ENCODE measurements around the gene HCFC1.
"Not testable (repeated sequence)": the region's sequence is repeated elsewhere in the genome, so short reads cannot be mapped to it uniquely, and the experiment has no call there.

HCFC1 gene

DNA sequence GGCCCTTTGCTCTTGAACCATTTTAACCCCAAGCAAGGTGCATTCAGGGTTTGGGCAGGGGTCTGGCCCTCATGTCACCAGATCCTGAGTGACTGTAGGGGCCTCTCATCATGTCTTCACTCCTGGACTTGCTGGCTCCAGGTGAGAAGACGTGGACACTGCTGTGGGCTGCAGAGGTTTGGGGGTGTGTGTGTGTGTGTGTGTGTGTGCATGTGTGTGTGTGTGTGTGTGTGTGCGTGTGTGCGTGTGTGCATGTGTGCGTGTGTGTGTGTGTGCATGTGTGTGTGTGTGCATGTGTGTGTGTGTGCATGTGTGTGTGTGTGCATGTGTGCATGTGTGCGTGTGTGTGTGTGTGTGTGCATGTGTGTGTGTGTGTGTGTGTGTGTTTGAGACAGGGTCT is 22.8 kb upstream of the HCFC1 start:
- H3K27me3 Mint-ChIP-seq; H3K9me3 Mint-ChIP-seq; H3K4me3 Mint-ChIP-seq; H3K36me3 Mint-ChIP-seq (ENCODE audit: insufficient read depth); ATAC-seq (replicated peaks); DNase-seq; H3K27ac Mint-ChIP-seq; H3K4me1 Mint-ChIP-seq (ENCODE audit: low read depth in 2 of 2): not testable (repeated sequence)

DNA sequence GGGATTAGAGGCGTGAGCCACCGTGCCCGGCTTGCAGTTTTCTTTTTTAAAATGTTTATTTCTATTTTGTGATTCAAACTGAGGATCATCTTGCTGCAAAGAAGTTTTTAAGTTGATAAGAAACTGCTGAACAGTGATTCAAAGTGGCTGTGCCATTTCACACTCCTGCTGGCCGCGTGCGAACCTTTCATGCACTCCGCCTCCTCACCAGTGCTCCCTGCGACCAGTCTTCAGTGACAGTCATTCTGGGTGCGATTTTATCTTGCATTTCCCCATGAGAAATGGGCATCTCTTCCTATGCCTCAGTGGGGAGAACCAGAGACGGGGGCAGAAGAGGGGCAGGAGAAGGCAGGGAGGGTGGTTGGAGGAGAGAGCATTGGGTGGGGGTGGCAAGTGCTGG is 22.4 kb upstream of the HCFC1 start:
- DNase-seq (no peak), ATAC-seq (replicated peaks) (no peak)
- Mint-ChIP-seq H3K4me3 (no peak overlapping the region), H3K4me1 (ENCODE audit: low read depth in 2 of 2) (peaks cover 4 to 9% of the 10 kb centered on the region in 2 donors), H3K9me3 (no peaks in the 10 kb centered on the region), H3K36me3 (ENCODE audit: insufficient read depth) (no peaks in the 10 kb centered on the region), H3K27me3 (no peaks in the 10 kb centered on the region), H3K27ac (no peak overlapping the region)

DNA sequence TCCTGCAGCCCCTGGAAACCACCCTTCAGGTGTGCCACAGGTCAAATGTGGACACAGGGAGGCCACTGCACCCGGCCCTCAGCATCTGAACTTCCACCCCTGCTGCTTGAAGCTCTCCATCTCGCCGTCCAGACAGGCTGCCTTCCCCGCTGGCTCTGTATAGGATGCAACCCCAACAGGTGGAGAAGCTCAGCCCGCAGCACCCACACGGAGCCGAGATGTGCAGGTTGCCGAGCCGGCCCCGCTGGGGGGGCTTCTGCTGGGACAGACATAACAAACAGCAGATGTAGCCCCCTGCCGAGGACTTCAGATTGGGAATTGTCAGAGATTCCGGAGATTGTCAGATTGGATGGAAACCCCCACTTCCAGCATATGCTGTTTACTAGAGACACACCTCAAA is 21.5 kb upstream of the HCFC1 start:
- no peaks in the 10 kb centered on the region for H3K27me3 Mint-ChIP-seq
- no peak overlapping the region for H3K4me3 Mint-ChIP-seq
- DNase-seq = no peak
- H3K9me3 Mint-ChIP-seq = no peaks in the 10 kb centered on the region
- no peak for ATAC-seq (replicated peaks)
- H3K36me3 Mint-ChIP-seq (ENCODE audit: insufficient read depth) = no peaks in the 10 kb centered on the region
- H3K27ac Mint-ChIP-seq = no peak overlapping the region
- H3K4me1 Mint-ChIP-seq (ENCODE audit: low read depth in 2 of 2) = peaks cover 4 to 9% of the 10 kb centered on the region in 2 donors

DNA sequence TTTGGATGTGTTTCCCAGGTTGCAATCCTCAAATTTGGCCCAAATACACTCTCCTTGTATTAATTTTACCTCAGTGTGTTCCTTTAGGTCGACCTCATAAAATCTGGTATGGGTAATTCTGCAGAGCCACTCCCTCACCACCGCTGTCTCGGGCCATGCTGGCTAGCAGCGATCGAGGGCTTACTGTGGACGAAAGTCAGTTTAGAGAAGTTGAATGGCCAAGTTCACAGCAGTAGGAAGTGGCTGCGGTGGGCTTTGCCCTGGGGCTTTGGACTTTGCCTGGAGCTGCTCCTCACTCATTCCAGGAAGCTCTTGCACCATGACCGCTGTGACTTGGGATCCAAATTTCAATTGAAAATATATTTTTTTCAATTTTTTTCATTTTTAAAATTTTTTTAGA is 20.6 kb upstream of the HCFC1 start:
- no peak overlapping the region for H3K27ac Mint-ChIP-seq
- H3K27me3 Mint-ChIP-seq = no peaks in the 10 kb centered on the region
- H3K9me3 Mint-ChIP-seq = no peaks in the 10 kb centered on the region
- DNase-seq (no peak), ATAC-seq (replicated peaks) (no peak)
- H3K4me1 Mint-ChIP-seq (ENCODE audit: low read depth in 2 of 2) = peaks cover 4 to 9% of the 10 kb centered on the region in 2 donors
- H3K4me3 Mint-ChIP-seq = no peak overlapping the region
- H3K36me3 Mint-ChIP-seq (ENCODE audit: insufficient read depth) = no peaks in the 10 kb centered on the region

DNA sequence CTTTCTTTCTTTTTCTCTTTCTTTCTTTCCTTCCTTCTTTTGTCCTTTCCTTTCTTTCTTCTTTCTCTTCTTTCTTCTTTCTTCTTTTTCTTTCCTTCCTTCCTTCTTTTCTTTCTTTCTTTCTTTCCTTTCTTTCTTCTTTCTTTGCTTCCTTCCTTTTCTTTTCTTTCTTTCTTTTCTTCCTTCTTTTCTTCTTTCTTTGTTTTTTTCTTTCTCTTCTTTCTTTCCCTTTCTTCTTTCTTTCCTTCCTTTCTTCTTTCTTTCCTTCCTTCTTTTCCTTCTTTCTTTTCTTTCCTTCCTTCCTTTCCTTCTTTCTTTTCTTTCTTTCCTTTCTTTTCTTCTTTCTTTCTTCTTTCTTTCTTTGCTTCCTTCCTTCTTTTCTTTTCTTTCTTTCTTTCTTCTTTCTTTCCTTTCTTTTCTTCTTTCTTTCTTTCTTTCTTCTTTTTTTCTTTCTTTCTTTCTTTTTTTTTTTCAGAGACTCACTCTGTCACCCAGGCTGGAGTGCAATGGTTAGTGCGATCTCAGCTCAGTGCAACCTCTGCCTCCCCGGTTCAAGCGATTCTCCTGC is 19.5 kb upstream of the HCFC1 start:
- H3K4me1 Mint-ChIP-seq (ENCODE audit: low read depth in 2 of 2) = peaks cover 4 to 9% of the 10 kb centered on the region in 2 donors
- DNase-seq = no peak
- H3K36me3 Mint-ChIP-seq (ENCODE audit: insufficient read depth) = no peaks in the 10 kb centered on the region
- H3K9me3 Mint-ChIP-seq = no peaks in the 10 kb centered on the region
- H3K27ac Mint-ChIP-seq = peak overlapping the region in 1 of 2 donors; percentile 62
- H3K27me3 Mint-ChIP-seq = no peaks in the 10 kb centered on the region
- H3K4me3 Mint-ChIP-seq = peak overlapping the region in 1 of 2 donors; percentile 7
- no peak for ATAC-seq (replicated peaks)

DNA sequence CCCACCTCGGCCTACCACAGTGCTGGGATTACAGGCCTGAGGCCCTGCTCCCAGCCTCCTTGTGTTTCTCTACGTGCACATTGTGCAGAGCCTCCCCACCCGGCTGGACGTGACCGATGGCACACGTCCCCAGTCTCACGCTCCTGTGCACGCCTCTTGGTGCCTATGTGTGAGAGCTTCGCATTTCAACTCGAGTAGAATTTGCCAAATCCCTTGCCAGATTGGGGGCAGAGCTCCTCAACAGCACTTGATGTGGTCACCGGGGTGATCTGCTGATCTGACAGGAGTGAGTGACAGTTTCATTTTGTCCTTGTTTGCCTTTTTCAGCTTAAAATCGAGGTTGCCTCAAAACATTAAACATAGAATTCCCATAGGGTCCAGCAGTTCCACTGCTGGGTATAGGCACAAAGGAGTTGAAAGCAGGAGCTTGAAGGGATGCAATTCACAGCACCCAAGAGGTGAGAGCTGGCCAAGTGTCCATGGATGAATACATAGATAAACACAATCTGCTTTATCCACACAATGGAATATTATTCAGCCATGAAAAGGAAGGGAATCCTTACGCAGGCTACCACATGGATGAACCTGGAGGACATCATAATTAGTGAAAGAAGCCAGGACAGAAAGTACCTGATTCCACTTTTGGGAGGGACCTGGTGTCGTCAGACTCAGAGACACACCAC is 18.5 kb upstream of the HCFC1 start:
- Mint-ChIP-seq H3K27ac (no peak overlapping the region), H3K36me3 (ENCODE audit: insufficient read depth) (no peaks in the 10 kb centered on the region), H3K27me3 (no peaks in the 10 kb centered on the region), H3K9me3 (no peaks in the 10 kb centered on the region), H3K4me3 (no peak overlapping the region), H3K4me1 (ENCODE audit: low read depth in 2 of 2) (peaks cover 4 to 9% of the 10 kb centered on the region in 2 donors)
- no peak for ATAC-seq (replicated peaks)
- DNase-seq = no peak

DNA sequence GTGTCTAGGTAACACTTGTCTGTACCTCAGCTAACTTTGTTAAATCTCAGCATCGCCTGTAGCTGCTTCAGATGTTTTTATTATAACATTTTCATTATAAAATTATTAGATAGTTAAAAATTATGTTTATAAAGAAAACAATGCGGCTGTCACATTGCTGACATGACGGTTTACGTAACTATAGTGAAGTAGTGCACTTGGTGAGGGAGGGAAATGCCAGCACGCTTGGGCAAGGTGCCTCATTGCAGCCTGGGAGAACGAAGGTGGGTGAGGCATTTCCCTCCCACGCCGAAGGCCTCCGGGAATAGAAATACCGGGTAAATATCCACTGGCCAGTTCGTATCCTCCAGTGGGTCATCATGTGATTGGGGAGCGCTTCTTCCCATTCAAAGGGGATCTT is 16.9 kb upstream of the HCFC1 start:
- ATAC-seq (replicated peaks) (no peak), DNase-seq (no peak)
- Mint-ChIP-seq H3K9me3 (no peaks in the 10 kb centered on the region), H3K36me3 (ENCODE audit: insufficient read depth) (no peaks in the 10 kb centered on the region), H3K4me3 (no peak overlapping the region), H3K4me1 (ENCODE audit: low read depth in 2 of 2) (peaks cover 14 to 17% of the 10 kb centered on the region in 2 donors), H3K27ac (no peak overlapping the region), H3K27me3 (no peaks in the 10 kb centered on the region)

DNA sequence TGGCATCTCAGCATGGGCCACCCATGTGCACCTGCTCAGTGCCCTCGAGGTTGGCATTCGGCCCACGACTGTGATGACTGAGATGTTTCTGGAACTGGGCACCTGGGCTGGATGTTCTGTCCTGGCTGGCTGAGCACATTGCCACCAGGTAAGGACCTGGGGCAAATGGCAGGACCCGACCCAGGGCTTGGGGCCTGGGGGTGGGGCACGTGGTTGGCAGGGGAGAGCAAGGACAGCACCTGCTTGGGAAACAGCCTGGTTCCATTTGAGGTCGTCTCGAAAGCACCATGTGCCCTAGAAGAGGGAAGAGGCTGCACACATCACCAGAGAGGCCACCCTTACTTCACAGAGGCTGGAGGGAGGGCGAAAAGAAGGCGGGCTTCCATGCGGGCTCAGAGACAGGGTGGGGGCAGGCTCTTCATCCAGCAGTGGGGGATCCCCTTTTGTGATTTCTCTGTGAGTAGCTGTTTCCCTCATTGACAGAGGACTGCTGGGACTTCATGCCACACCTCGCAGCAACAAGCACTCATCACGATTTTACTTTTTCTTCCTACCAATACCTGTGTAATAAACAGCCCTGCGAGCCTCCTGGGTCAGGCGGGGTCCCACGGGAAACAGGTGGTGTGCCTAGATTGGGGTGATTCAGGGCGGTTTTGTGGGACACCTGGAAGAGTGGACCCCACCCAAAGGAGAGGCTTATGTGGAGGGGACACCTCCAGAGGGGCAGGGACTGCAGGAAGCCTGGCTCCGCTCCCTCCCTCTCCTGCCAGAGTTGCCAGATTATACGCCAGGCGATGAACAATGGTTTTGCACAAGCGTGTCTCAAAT is 12.9 kb upstream of the HCFC1 start:
- DNase-seq (peak in 1 of 3 experiments; percentile 18), ATAC-seq (replicated peaks) (peak; percentile 60)
- peaks cover 11% of the 10 kb centered on the region for H3K36me3 Mint-ChIP-seq (ENCODE audit: insufficient read depth)
- H3K4me1 Mint-ChIP-seq (ENCODE audit: low read depth in 2 of 2) = peaks cover 24 to 33% of the 10 kb centered on the region in 2 donors
- H3K27ac Mint-ChIP-seq = peak overlapping the region; percentile 92
- no peaks in the 10 kb centered on the region for H3K9me3 Mint-ChIP-seq
- peak overlapping the region; percentile 64 to 73 for H3K4me3 Mint-ChIP-seq
- no peaks in the 10 kb centered on the region for H3K27me3 Mint-ChIP-seq

DNA sequence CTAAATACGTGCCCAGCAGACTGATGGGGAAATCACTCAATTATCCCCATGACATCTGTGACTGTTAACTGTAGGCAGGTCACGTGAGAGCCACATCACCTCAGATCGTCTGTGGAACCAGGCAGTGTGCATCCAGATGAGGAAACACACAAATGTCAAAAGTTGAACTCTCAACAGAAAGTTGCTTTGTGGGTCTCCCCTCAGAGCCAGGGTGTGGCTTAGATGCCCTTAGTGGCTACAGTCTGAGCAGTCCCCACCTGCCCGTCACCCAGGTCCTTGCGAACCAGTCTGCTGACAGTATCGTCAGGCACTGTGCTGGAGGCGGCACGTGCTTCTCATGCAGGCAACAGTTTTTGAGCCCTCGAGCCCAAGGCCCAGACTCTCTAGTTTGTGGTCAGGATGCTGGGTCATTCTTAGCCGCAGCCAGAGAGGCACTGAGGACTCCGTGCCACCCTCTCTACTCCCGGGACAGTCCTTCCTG is 11.7 kb upstream of the HCFC1 start:
- no peaks in the 10 kb centered on the region for H3K9me3 Mint-ChIP-seq
- H3K27me3 Mint-ChIP-seq = no peaks in the 10 kb centered on the region
- peak overlapping the region; percentile 73 to 84 for H3K4me3 Mint-ChIP-seq
- peaks cover 24 to 33% of the 10 kb centered on the region in 2 donors for H3K4me1 Mint-ChIP-seq (ENCODE audit: low read depth in 2 of 2)
- no peak for DNase-seq
- H3K27ac Mint-ChIP-seq = peak overlapping the region; percentile 83 to 92
- no peak for ATAC-seq (replicated peaks)
- peaks cover 11% of the 10 kb centered on the region for H3K36me3 Mint-ChIP-seq (ENCODE audit: insufficient read depth)

DNA sequence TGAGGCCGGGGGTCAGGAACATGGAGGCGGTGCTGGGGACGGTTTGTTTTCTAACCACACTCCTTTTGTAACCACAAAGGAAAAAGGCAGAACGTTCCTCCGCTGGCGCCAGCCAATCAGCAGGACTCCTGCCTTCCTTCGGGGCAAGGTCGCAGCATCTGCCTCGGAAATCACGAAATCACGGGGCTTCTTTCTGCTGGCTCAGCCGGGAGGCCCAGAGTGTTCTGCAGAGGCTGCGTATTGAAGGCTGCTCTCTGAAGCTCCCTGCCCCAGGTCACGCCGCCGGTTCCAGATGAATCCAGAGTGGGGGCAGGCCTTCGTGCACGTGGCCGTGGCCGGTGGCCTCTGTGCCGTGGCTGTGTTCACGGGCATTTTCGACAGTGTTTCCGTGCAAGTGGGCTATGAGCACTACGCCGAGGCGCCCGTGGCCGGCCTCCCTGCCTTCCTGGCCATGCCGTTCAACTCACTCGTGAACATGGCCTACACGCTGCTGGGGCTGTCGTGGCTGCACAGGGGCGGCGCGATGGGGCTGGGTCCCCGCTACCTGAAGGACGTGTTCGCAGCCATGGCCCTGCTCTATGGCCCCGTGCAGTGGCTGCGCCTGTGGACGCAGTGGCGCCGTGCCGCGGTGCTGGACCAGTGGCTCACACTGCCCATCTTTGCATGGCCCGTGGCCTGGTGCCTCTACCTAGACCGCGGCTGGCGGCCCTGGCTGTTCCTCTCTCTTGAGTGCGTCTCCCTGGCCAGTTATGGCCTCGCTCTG is 10.3 kb upstream of the HCFC1 start:
- Mint-ChIP-seq H3K4me1 (ENCODE audit: low read depth in 2 of 2) (peaks cover 24 to 33% of the 10 kb centered on the region in 2 donors), H3K27ac (peak overlapping the region; percentile 93 to 96), H3K36me3 (ENCODE audit: insufficient read depth) (peaks cover 11% of the 10 kb centered on the region), H3K27me3 (no peaks in the 10 kb centered on the region), H3K4me3 (peak overlapping the region; percentile 73 to 84), H3K9me3 (no peaks in the 10 kb centered on the region)
- ATAC-seq (replicated peaks) (peak; percentile 35), DNase-seq (peak in 2 of 3 experiments; percentile 37)

DNA sequence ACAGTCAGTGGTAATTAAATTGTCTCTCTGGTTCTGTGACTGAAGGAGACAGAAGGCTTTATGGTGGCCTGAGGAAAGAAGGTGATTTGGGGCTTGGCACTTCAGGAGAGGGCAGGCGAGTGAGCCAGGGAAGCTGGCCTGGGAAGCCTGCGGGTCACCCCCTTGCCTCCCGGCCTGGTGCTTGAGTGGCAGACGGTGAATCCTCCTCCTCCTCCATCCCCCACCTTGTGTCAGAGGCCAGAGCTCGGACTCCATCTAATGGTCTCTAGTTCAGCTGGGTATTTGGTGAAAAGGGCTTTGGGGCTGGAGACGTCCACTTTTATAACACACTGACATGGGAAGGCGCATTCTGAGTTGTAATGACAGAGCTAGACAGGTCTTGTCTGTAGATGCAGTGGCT is 9.6 kb upstream of the HCFC1 start:
- ATAC-seq (replicated peaks) = no peak
- Mint-ChIP-seq H3K27ac (peak overlapping the region; percentile 93 to 96), H3K36me3 (ENCODE audit: insufficient read depth) (peaks cover 11% of the 10 kb centered on the region), H3K4me1 (ENCODE audit: low read depth in 2 of 2) (peaks cover 24 to 33% of the 10 kb centered on the region in 2 donors), H3K27me3 (no peaks in the 10 kb centered on the region), H3K4me3 (peak overlapping the region; percentile 73 to 84), H3K9me3 (no peaks in the 10 kb centered on the region)
- no peak for DNase-seq

DNA sequence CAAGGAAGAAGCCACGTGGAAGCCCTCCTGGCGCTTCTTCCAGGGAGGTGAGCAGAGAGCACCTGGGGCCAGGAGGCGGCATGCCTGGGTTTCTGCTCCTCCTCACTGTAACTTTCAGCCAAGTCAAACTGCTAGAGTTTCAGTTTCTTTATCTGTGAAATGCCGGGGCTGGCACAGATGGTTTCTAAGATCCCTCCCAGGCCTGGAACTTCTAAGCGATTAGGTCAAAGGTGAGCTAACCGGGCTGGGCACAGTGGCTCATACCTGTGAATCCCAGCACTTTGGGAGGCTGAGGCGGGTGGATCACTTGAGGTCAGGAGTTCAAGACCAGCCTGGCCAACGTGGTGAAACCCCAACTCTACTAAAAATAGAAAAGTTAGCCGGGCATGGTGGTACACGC is 8.8 kb upstream of the HCFC1 start:
- Mint-ChIP-seq H3K27ac (peak overlapping the region; percentile 93 to 96), H3K4me1 (ENCODE audit: low read depth in 2 of 2) (peaks cover 24 to 33% of the 10 kb centered on the region in 2 donors), H3K4me3 (peak overlapping the region; percentile 76 to 84), H3K36me3 (ENCODE audit: insufficient read depth) (peaks cover 11% of the 10 kb centered on the region)
- ATAC-seq (replicated peaks) = peak; percentile 60
- not testable (repeated sequence) for DNase-seq, H3K27me3 Mint-ChIP-seq, H3K9me3 Mint-ChIP-seq

DNA sequence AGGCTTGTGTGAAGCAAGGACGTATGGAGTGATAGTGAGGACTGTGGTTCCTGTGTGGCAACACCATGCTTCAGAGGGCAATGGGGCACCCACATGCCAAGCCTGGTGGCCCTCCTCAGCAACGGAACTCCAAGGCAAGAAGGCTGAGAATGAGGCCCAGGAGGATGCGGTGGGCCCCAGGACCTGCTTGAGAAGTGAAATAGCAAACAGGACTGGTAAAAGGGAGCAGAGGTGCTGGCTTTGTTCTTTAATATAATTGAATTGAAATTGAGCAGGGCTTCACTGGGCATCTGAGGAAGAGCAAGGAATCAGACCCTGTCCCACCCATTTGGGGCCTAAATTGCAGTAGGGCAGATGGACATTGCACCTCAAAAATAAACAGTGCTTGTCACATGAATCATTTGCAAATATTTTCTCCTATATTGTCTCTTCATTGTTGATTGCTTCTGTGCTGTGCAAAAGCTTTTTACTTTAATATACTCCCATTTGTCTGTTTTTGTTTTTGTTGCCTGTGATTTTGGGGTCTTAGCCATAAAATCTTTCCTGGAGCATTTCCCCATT is 3.2 kb upstream of the HCFC1 start:
- Mint-ChIP-seq H3K36me3 (ENCODE audit: insufficient read depth) (peaks cover 20% of the 10 kb centered on the region), H3K4me3 (peak overlapping the region in 1 of 2 donors; percentile 80)
- no peak for ATAC-seq (replicated peaks)

More for the DNA sequence above, 3.2 kb upstream of the HCFC1 start:
- H3K27me3 Mint-ChIP-seq = no peaks in the 10 kb centered on the region
- peak overlapping the region; percentile 80 to 90 for H3K27ac Mint-ChIP-seq
- H3K9me3 Mint-ChIP-seq = no peaks in the 10 kb centered on the region
- peaks cover 7% of the 10 kb centered on the region in 2 donors for H3K4me1 Mint-ChIP-seq (ENCODE audit: low read depth in 2 of 2)
- DNase-seq = no peak

Data from effector memory CD8-positive, alpha-beta T cell (primary cell).